DOHH2 (cell line): ENCODE results near the gene DCBLD2.

ENCODE experiments used
- EZH2phosphoT487 ChIP-seq: fragments of 200-600 bp; sonication (generic); IDR thresholded peaks from 2 replicates; pipeline ENCODE4 v1.6.1; 2017; ENCODE audit warnings: borderline replicate concordance, mild to moderate bottlenecking, antibody characterized with exemption, low read length, moderate library complexity, mixed read lengths
- TF ChIP-seq, protein P1 (sequence below): fragments of 200-600 bp; sonication (generic); IDR thresholded peaks from one replicate; pipeline ENCODE4 v1.5.1; 2014; ENCODE audit warnings: antibody characterized with exemption, mild to moderate bottlenecking, low read depth, low read length; ENCODE audit not compliant: poor library complexity, severe bottlenecking

DNA sequence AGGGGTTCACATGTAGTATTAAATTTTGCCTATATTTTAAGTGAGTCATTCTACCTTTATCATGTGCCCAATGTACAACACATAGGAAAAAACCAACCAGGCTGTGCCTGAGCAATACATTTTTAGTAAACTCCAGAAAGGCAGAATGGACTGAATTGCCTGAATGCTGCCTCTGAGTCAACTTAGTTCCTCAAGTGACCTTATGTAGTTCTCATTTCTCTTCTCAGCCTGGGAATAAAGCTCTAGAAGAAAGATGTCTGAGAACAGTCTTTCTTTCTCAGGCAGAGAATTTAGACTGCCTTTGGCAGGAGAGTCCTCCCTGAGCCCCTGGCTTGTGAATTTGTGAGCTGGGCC, 125.4 kb downstream of the DCBLD2 start:
- TF ChIP-seq, protein P1, sequence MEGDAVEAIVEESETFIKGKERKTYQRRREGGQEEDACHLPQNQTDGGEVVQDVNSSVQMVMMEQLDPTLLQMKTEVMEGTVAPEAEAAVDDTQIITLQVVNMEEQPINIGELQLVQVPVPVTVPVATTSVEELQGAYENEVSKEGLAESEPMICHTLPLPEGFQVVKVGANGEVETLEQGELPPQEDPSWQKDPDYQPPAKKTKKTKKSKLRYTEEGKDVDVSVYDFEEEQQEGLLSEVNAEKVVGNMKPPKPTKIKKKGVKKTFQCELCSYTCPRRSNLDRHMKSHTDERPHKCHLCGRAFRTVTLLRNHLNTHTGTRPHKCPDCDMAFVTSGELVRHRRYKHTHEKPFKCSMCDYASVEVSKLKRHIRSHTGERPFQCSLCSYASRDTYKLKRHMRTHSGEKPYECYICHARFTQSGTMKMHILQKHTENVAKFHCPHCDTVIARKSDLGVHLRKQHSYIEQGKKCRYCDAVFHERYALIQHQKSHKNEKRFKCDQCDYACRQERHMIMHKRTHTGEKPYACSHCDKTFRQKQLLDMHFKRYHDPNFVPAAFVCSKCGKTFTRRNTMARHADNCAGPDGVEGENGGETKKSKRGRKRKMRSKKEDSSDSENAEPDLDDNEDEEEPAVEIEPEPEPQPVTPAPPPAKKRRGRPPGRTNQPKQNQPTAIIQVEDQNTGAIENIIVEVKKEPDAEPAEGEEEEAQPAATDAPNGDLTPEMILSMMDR: no peak
- TF ChIP-seq EZH2phosphoT487: no peak
